G401 (cell line): ENCODE results near the gene YTHDC2. TPM values are rescaled to one million over a fixed set of nuclear protein-coding genes. Genes with fewer than 3 reads are reported as not detected.

ENCODE experiments used
- DNase-seq: peaks from one replicate; pipeline ENCODE4 v3.0.0-alpha.2; 2015; ENCODE audit warnings: low spot score
- in situ Hi-C: cut with HindIII; loops from 2 replicates; pipeline ENCODE4 v1.10.0; 2016; ENCODE audit warnings: low sequenced_read_pairs, mixed read lengths
- total RNA-seq: library from RNA; depleted of rRNA; stranded (reverse); fragments of >200 nt; shearing (Covaris generic); gene quantifications from 2 replicates; pipeline ENCODE4 v1.2.3, GENCODE V29; 2014

The YTHDC2 gene
- total RNA-seq, 1 experiment from 2014 or later = 10.0 TPM

- peak; percentile 30 for DNase-seq
- in situ Hi-C loops = no loop called here
Measured at GRCh38 chr5:113514289-113514635, 768 bp downstream of the YTHDC2 start.

- in situ Hi-C loops = no loop called here
- no peak for DNase-seq
Measured at GRCh38 chr5:113518884-113519283, 5.4 kb downstream of the YTHDC2 start.

GRCh38 chr5:113519412-113519811 is 5.9 kb downstream of the YTHDC2 start:
- in situ Hi-C loops = no loop called here
- DNase-seq = no peak

GRCh38 chr5:113520429-113520828 is 6.9 kb downstream of the YTHDC2 start:
- in situ Hi-C loops = no loop called here
- no peak for DNase-seq

- no peak for DNase-seq
- in situ Hi-C loops = no loop called here
Measured at GRCh38 chr5:113520899-113521298, 7.4 kb downstream of the YTHDC2 start.

GRCh38 chr5:113523168-113523567 is 9.7 kb downstream of the YTHDC2 start:
- in situ Hi-C loops = no loop called here
- DNase-seq = no peak

GRCh38 chr5:113524927-113525326 is 11.4 kb downstream of the YTHDC2 start:
- DNase-seq = no peak
- in situ Hi-C loops = no loop called here

- in situ Hi-C loops = no loop called here
- no peak for DNase-seq
Measured at GRCh38 chr5:113526421-113526820, 12.9 kb downstream of the YTHDC2 start.

GRCh38 chr5:113527746-113528145 is 14.3 kb downstream of the YTHDC2 start:
- no peak for DNase-seq
- in situ Hi-C loops = no loop called here

GRCh38 chr5:113531481-113532159 is 18.1 kb downstream of the YTHDC2 start:
- in situ Hi-C loops = no loop called here
- no peak for DNase-seq

GRCh38 chr5:113538313-113538712 is 24.8 kb downstream of the YTHDC2 start:
- no peak for DNase-seq
- in situ Hi-C loops = no loop called here

- in situ Hi-C loops = no loop called here
- peak; percentile 51 for DNase-seq
Measured at GRCh38 chr5:113546703-113547183, 33.2 kb downstream of the YTHDC2 start.

- in situ Hi-C loops = no loop called here
- no peak for DNase-seq
Measured at GRCh38 chr5:113548396-113548795, 34.9 kb downstream of the YTHDC2 start.

- in situ Hi-C loops = no loop called here
- no peak for DNase-seq
Measured at GRCh38 chr5:113552137-113552536, 38.6 kb downstream of the YTHDC2 start.

GRCh38 chr5:113552620-113553019 is 39.1 kb downstream of the YTHDC2 start:
- DNase-seq = no peak
- in situ Hi-C loops = no loop called here

- DNase-seq = no peak
- in situ Hi-C loops = no loop called here
Measured at GRCh38 chr5:113562828-113563400, 49.4 kb downstream of the YTHDC2 start.

GRCh38 chr5:113569396-113569795 is 55.9 kb downstream of the YTHDC2 start:
- in situ Hi-C loops = no loop called here
- no peak for DNase-seq

- no peak for DNase-seq
- in situ Hi-C loops = no loop called here
Measured at GRCh38 chr5:113572716-113573115, 59.2 kb downstream of the YTHDC2 start.

GRCh38 chr5:113574417-113574816 is 60.9 kb downstream of the YTHDC2 start:
- peak; percentile 17 for DNase-seq
- in situ Hi-C loops = no loop called here

- no peak for DNase-seq
- in situ Hi-C loops = no loop called here
Measured at GRCh38 chr5:113575074-113575473, 61.6 kb downstream of the YTHDC2 start.

GRCh38 chr5:113578091-113578490 is 64.6 kb downstream of the YTHDC2 start:
- no peak for DNase-seq
- in situ Hi-C loops = no loop called here
